ENCODE data around the gene TOMM40L. TPM values are rescaled to one million over a fixed set of nuclear protein-coding genes. Genes with fewer than 3 reads are reported as not detected.

The TOMM40L gene
- total RNA-seq, 4 donors from 2014 or later: 8.3 to 32.2 (median 24.9) TPM

GRCh38 chr1:161201836-161202712 lies 23.8 kb upstream of the TOMM40L start, which contains the start of gene NDUFS2:
NDUFS2 (plus strand) TSS chr1:161202367; CDS start chr1:161202386, 19 bp downstream.
- peak; percentile 95 to 99 (median 97) for DNase-seq
- TF ChIP-seq, protein P1, sequence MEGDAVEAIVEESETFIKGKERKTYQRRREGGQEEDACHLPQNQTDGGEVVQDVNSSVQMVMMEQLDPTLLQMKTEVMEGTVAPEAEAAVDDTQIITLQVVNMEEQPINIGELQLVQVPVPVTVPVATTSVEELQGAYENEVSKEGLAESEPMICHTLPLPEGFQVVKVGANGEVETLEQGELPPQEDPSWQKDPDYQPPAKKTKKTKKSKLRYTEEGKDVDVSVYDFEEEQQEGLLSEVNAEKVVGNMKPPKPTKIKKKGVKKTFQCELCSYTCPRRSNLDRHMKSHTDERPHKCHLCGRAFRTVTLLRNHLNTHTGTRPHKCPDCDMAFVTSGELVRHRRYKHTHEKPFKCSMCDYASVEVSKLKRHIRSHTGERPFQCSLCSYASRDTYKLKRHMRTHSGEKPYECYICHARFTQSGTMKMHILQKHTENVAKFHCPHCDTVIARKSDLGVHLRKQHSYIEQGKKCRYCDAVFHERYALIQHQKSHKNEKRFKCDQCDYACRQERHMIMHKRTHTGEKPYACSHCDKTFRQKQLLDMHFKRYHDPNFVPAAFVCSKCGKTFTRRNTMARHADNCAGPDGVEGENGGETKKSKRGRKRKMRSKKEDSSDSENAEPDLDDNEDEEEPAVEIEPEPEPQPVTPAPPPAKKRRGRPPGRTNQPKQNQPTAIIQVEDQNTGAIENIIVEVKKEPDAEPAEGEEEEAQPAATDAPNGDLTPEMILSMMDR (IDR thresholded peaks at IDR 0.05): peak in 2 of 6 experiments; percentile 9 to 12
- peak; percentile 61 to 83 for TF ChIP-seq POLR2A (IDR thresholded peaks at IDR 0.05)
- Histone ChIP-seq H3K27me3 (no peaks in the 10 kb centered on the region), H3K4me3 (peak within 1 kb of the TSS; percentile 62 to 72 (median 67)), H3K9me3 (no peaks in the 10 kb centered on the region), H3K36me3 (peaks cover 0 to 36% (median 0%) of the 10 kb centered on the region in 3 donors), H3K27ac (peak within 1 kb of the TSS; percentile 79 to 95 (median 88)), H3K4me1 (peaks cover 0 to 72% (median 2%) of the 10 kb centered on the region in 4 donors)

DNA sequence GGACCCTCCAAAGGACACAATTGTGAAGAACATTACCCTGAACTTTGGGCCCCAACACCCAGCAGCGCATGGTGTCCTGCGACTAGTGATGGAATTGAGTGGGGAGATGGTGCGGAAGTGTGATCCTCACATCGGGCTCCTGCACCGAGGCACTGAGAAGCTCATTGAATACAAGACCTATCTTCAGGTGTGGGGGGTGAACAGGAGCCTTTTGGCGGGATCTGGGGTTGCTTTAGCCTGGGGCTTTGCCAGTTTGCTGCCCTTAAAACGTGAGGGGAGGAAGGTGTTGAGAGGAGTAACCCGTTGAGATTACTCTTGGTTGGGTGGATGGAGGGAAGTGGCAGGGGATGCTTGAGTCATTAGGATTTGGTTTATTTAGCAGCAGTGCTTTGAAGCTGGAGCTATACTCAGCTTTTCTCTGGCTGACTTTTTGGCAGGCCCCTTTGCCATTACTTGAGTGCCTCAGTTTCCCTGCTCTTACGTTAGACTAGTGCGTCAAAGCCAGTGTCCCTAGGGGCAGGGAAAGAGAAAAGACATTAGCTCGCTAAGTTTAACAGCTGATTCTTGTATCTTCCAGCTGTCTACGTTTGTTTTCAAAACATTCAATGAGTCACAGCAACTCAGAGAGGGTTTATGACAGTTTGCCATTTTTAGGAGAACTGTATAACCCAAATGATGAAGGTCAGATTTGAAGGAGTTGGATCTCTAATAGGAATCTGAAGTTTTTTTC lies 19.3 kb upstream of the TOMM40L start:
- Histone ChIP-seq H3K27me3 (no peaks in the 10 kb centered on the region), H3K4me1 (peaks cover 0 to 46% (median 2%) of the 10 kb centered on the region in 4 donors), H3K4me3 (no peak overlapping the region), H3K9me3 (no peaks in the 10 kb centered on the region), H3K27ac (peak overlapping the region; percentile 53 to 81 (median 70)), H3K36me3 (peaks cover 0 to 77% (median 0%) of the 10 kb centered on the region in 3 donors)
- no peak for DNase-seq
- TF ChIP-seq, protein P1 (IDR thresholded peaks at IDR 0.05): no peak
- TF ChIP-seq POLR2A (IDR thresholded peaks at IDR 0.05): no peak

DNA sequence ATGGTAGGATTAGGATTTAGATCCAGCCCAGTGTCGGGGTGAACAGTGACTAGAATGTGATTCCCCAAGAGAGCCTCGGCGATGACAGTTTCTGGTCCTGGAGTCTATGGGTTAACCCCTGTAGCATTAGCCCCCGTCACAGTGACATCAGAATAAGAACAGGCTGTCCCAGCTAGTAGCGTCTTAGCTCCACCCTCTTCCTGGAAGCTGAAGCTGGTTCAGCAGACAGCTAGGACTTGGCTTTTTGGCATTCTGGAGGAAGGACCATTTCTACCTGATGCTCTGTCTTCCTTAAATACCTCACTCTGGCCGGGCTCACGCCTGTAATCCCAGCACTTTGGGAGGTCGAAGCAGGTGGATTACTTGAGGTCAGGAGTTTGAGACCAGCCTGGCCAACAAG lies 18.7 kb upstream of the TOMM40L start:
- no peak overlapping the region for H3K4me3 ChIP-seq
- H3K36me3 ChIP-seq: peaks cover 0 to 83% (median 0%) of the 10 kb centered on the region in 3 donors
- peaks cover 0 to 45% (median 2%) of the 10 kb centered on the region in 4 donors for H3K4me1 ChIP-seq
- TF ChIP-seq, protein P1 (IDR thresholded peaks at IDR 0.05): no peak
- TF ChIP-seq POLR2A (IDR thresholded peaks at IDR 0.05): peak in 1 of 2 donors; percentile 53
- DNase-seq: peak in 1 of 3 donors; percentile 74
- peak overlapping the region; percentile 53 to 81 (median 70) for H3K27ac ChIP-seq
- no peaks in the 10 kb centered on the region for H3K27me3 ChIP-seq
- no peaks in the 10 kb centered on the region for H3K9me3 ChIP-seq

DNA sequence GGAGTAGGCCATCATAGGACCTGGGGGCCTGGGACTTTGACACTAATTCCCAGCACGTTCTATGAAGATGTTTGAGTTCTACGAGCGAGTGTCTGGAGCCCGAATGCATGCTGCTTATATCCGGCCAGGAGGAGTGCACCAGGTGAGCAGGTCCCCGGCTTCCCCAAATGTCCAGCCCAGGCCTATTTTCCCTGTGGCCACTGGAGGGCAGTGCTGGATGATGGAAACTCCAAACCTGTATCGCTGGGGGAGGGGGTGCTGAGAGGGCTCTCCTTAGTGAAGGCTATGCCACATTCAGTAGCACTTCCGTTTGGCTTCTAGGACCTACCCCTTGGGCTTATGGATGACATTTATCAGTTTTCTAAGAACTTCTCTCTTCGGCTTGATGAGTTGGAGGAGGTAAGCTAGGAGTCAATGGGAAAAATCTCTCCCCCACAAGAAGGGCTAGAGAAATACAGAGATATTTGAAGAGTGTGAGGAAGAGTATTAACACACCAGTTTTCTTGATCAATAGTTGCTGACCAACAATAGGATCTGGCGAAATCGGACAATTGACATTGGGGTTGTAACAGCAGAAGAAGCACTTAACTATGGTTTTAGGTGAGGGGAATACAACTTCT lies 16.0 kb upstream of the TOMM40L start:
- Histone ChIP-seq H3K9me3 (no peaks in the 10 kb centered on the region), H3K36me3 (peaks cover 0 to 94% (median 0%) of the 10 kb centered on the region in 3 donors), H3K27ac (no peak overlapping the region), H3K27me3 (no peaks in the 10 kb centered on the region), H3K4me3 (no peak overlapping the region), H3K4me1 (peaks cover 0 to 25% (median 0%) of the 10 kb centered on the region in 4 donors)
- TF ChIP-seq, protein P1 (IDR thresholded peaks at IDR 0.05): peak; percentile 74 to 91 (median 85)
- TF ChIP-seq POLR2A (IDR thresholded peaks at IDR 0.05): no peak
- DNase-seq: peak; percentile 63 to 85 (median 76)

DNA sequence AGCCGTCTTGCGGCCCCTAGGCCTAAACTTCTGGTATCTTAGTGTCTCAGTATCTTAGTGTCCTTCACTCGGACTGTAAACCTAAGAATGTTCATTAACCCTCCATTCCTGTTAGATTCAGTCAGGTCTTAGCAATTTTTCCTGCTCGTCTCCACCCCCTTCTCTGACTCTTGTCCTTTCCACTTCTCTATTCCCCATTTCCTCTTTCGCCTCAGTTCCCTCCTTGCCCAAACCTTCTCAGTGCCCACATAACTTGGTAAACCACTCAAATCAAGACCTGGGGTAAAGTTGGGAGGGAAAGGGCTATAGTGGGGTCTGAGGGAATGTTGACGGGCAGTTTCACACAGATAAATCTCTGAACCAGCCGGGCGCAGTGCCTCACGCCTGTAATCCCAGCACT lies 11.5 kb upstream of the TOMM40L start:
- H3K36me3 ChIP-seq: peaks cover 0 to 52% (median 0%) of the 10 kb centered on the region in 3 donors

More for the DNA sequence above, 11.5 kb upstream of the TOMM40L start:
- H3K4me1 ChIP-seq: peaks cover 0 to 15% (median 3%) of the 10 kb centered on the region in 4 donors
- H3K9me3 ChIP-seq: no peaks in the 10 kb centered on the region
- H3K4me3 ChIP-seq: no peak overlapping the region
- H3K27me3 ChIP-seq: no peaks in the 10 kb centered on the region
- peak overlapping the region in 1 of 4 donors; percentile 9 for H3K27ac ChIP-seq
- DNase-seq: no peak
- TF ChIP-seq, protein P1 (IDR thresholded peaks at IDR 0.05): no peak
- no peak for TF ChIP-seq POLR2A (IDR thresholded peaks at IDR 0.05)
